A549 (cell line): Measurements from ENCODE around the gene PROB1.

Experiments
- CTCF ChIP-seq: fragments of >200 bp; sonication (Bioruptor Twin); formaldehyde crosslinking; IDR thresholded peaks from 3 replicates; pipeline ENCODE4 v1.5.1; 2016
- ELK1 ChIP-seq: fragments of 150-350 bp; IDR thresholded peaks from 2 replicates; pipeline ENCODE4 v1.6.1; 2014; ENCODE audit warnings: low read depth, mild to moderate bottlenecking, low read length
- EP300 ChIP-seq, 2 experiments: fragments of >200 bp; sonication (Bioruptor Twin); formaldehyde crosslinking; IDR thresholded peaks; 2 replicates in 1 of 2; 3 replicates in 1 of 2; pipeline ENCODE4 v1.6.1; 2016 to 2017
- HDAC2 ChIP-seq: fragments of 200-600 bp; sonication (generic); IDR thresholded peaks from 2 replicates; pipeline ENCODE4 v1.6.1; 2016
- KDM1A ChIP-seq: fragments of 200-600 bp; sonication (generic); IDR thresholded peaks from 2 replicates; pipeline ENCODE4 v1.6.1; 2016; ENCODE audit warnings: low read depth, mild to moderate bottlenecking
- MAX ChIP-seq: IDR thresholded peaks from 2 replicates; pipeline ENCODE4 v1.6.1; 2012
- PBX3 ChIP-seq: IDR thresholded peaks from 2 replicates; pipeline ENCODE4 v1.6.1; 2012
- POLR2A ChIP-seq: IDR thresholded peaks from 2 replicates; pipeline ENCODE4 v1.6.1; 2012; ENCODE audit warnings: mild to moderate bottlenecking, low read length
- RAD21 ChIP-seq, 2 experiments: fragments of >200 bp in 1 of 2; sonication (Bioruptor Twin) in 1 of 2; formaldehyde crosslinking in 1 of 2; IDR thresholded peaks in 1 of 2; conservative IDR thresholded peaks in 1 of 2; 2 replicates in 1 of 2; 3 replicates in 1 of 2; pipeline ENCODE4 v1.6.1; 2012 to 2018; ENCODE audit warnings: inconsistent platforms in 1 of 2
- RCOR1 ChIP-seq: fragments of 150-350 bp; IDR thresholded peaks from 2 replicates; pipeline ENCODE4 v1.6.1; 2014; ENCODE audit warnings: antibody characterized with exemption, low read length, low read depth
- RFX5 ChIP-seq: fragments of 450-650 bp; IDR thresholded peaks from 2 replicates; pipeline ENCODE4 v1.7.1; 2014; ENCODE audit warnings: antibody characterized with exemption, mild to moderate bottlenecking, moderate library complexity
- SREBF2 ChIP-seq: fragments of 450-650 bp; IDR thresholded peaks from 2 replicates; pipeline ENCODE4 v1.6.1; 2014; ENCODE audit warnings: mild to moderate bottlenecking, moderate library complexity
- USF2 ChIP-seq: fragments of 450-650 bp; IDR thresholded peaks from 2 replicates; pipeline ENCODE4 v1.6.1; 2014; ENCODE audit warnings: antibody characterized with exemption

GRCh38 chr5:139383993-139384590 is 10.8 kb downstream of the PROB1 start:
- TF ChIP-seq CTCF, result no peak
- TF ChIP-seq RCOR1, result no peak
- no peak for TF ChIP-seq EP300 (IDR thresholded peaks at IDR 0.05)
- no peak for TF ChIP-seq HDAC2
- TF ChIP-seq RAD21 (conservative IDR thresholded peaks at IDR 0.05 in 1 of 2, IDR thresholded peaks at IDR 0.05 in 1 of 2), result no peak
- no peak for TF ChIP-seq PBX3
- TF ChIP-seq ELK1, result no peak
- no peak for TF ChIP-seq KDM1A
- TF ChIP-seq USF2, result no peak
- no peak for TF ChIP-seq RFX5
- no peak for TF ChIP-seq SREBF2
- TF ChIP-seq POLR2A, result no peak
- TF ChIP-seq MAX, result no peak
